ENCODE data around the gene MUC2.

DNA sequence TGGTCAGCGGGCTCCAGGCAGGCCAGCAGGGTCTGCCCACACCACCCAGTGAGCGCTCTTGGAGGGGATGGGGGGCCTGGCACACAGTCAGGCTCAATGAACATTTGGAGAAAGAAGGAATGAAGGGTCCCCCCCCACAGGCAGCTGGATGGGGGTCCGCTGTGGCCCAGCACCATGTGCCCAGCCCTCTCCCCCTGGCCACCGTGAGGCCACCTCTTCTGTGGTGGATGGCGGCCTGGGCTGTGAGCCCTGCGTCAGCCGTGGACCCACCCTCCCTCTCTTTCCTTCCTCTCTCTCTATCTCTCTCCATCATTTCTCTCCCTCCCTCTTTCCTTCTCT, 48.0 kb downstream of the MUC2 start:
- TF ChIP-seq POLR2AphosphoS5 (IDR thresholded peaks at IDR 0.05) (no peak), POLR2A (IDR thresholded peaks at IDR 0.05) (no peak), EP300 (IDR thresholded peaks at IDR 0.05) (no peak)
- TF ChIP-seq, protein P1, sequence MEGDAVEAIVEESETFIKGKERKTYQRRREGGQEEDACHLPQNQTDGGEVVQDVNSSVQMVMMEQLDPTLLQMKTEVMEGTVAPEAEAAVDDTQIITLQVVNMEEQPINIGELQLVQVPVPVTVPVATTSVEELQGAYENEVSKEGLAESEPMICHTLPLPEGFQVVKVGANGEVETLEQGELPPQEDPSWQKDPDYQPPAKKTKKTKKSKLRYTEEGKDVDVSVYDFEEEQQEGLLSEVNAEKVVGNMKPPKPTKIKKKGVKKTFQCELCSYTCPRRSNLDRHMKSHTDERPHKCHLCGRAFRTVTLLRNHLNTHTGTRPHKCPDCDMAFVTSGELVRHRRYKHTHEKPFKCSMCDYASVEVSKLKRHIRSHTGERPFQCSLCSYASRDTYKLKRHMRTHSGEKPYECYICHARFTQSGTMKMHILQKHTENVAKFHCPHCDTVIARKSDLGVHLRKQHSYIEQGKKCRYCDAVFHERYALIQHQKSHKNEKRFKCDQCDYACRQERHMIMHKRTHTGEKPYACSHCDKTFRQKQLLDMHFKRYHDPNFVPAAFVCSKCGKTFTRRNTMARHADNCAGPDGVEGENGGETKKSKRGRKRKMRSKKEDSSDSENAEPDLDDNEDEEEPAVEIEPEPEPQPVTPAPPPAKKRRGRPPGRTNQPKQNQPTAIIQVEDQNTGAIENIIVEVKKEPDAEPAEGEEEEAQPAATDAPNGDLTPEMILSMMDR (IDR thresholded peaks at IDR 0.05), result no peak

Data from sigmoid colon (tissue), 4 donors.